NCI-H345 treated with DMSO at 0.1 percent for 48 hours (cell line): ENCODE measurements around the gene LOXL4.

Experiments
- DNase-seq: peaks from one replicate; lab custom pipeline; 2025; ENCODE audit not compliant: unreplicated experiment; lab: John Stamatoyannopoulos, UW

The LOXL4 gene

DNA sequence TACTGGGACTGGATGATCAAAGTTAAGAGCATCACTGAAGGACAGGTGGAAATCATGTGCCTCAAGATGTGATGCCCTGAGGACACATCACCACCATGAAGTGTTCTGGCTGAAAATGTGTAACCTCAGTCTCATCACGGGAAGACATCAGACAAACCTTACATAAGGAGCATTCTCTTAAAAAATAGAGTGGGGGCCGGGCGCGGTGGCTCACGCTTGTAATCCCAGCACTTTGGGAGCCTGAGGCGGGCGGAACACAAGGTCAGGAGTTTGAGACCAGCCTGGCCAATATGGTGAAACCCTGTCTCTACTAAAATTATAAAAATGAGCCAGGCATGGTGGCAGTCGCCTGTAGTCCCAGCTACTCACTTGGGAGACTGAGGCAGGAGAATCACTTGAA is 65.6 kb downstream of the LOXL4 start:
- DNase-seq = no peak

GRCh38 chr10:98201760-98202159 is 66.2 kb downstream of the LOXL4 start:
- no peak for DNase-seq
